GM12891 (cell line): ENCODE data around the gene ASXL1.

Experiments used
- POLR2AphosphoS5 ChIP-seq: IDR thresholded peaks from 2 replicates; pipeline ENCODE4 v1.6.1; 2011; ENCODE audit warnings: low read depth, low read length, control low read depth
- POU2F2 ChIP-seq: IDR thresholded peaks from 2 replicates; pipeline ENCODE4 v1.6.1; 2011; ENCODE audit warnings: low read depth, mild to moderate bottlenecking, control low read depth, low read length, moderate library complexity

GRCh38 chr20:32421290-32421689, 63.2 kb downstream of the ASXL1 start:
- TF ChIP-seq POLR2AphosphoS5 (no peak), POU2F2 (no peak)
